GM18519 (cell line): Measurements from ENCODE around the gene MPHOSPH9.

Source experiments
- ATAC-seq: cut with Tn5 transposase; IDR thresholded peaks from one replicate; pipeline ENCODE4 v1.9.1; 2021; ENCODE audit warnings: mild to moderate bottlenecking, moderate library complexity; ENCODE audit not compliant: unreplicated experiment, low FRiP score

MPHOSPH9 gene

DNA sequence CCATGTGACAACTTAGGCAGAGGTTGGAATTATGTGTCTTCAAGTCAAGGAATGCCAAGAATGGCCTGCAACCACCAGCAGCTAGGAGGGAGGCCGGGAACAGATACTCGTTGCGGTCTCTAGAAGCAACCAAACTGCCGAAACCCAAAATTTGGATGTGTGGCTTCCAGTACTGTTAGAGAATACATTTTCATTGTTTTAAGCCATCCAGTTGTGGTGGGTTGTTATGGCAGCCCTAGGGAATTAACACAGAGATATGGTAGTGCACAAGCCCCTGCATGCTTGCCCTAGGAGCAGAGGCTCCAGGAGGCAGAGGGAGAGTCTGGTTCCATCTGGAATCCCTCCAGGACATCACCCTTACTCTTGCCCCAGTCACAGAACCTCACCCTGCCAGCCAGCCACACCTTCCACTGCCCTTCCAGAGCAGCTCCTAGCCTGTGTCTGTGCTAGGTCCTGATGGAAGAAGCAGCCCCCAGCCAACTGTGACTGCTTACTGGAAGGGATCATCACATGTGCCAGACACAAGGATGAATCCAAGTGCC lies 101.6 kb downstream of the MPHOSPH9 start:
- no peak for ATAC-seq

DNA sequence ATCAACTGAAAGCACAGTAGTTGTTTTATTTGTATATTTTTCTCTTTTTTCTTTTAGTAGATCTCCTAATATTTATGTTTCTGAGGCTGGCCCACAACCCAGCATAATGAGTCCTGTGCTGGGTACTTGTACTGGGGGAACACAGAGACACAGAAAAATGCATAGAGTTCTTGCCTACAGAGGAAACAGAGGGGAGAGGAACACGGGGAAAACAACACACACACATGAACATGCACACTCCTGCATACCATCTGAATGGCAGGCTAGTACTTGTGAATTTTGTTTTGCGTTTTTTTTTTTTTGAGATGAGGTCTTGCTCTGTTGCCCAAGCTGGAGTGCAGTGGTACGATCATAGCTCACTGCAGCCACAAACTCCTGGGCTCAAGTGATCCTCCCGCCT lies 103.3 kb downstream of the MPHOSPH9 start:
- ATAC-seq = no peak

DNA sequence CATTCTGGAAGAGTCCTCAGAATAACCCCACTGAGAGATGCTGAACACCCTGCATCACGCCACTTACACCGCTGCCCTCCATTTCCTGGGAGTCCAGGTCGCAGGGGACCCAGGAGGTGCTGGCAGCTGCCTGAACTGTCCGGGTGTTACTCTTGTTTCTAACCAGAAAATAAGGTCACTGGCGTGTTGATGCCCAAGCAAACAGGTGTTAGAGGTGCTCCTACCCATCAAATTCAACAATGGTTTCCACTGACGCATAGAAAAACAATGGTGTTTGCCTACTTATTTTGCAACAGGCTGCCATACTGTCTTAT lies 105.8 kb downstream of the MPHOSPH9 start:
- ATAC-seq = no peak

DNA sequence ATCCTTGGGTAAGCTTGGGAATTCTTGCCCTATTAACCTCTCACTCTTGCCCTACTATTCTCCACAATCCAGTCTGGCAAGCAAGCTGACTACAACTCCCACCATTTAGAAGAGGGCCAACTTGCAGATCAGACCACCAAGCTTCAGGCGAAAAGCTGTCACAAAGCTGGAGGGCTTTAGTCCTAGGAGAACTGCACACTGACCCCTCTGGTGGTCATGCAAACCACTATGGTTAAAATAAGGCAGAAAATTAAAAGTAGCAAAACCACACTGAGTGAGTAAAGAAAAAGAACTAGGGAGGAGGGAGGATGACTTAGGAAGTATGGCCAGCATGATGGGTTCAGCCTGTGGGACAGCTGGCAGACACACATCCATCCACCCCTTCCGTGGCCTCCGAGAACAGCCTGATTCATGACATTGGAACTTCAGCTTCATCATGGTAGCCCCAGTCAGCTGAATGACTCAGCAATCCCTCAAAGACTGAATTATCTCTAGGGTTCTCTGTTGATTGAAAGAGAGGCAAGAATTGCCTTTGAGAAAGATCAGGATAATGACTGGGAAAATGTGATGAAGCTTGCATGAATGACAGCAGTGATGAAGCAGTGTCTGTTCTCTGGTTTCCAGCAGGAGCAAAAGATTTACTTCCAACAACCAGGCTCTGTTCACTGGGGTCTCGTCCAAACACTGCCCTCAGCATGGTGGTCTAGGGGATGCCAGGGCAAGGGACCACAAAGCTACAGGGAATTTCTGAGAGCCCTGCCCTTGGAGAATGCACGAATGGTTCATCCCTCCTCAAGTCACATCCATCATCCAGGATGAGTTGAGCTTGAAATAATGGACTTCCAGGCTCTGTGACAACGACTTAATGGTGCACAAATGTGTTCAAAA lies 106.4 kb downstream of the MPHOSPH9 start:
- no peak for ATAC-seq

DNA sequence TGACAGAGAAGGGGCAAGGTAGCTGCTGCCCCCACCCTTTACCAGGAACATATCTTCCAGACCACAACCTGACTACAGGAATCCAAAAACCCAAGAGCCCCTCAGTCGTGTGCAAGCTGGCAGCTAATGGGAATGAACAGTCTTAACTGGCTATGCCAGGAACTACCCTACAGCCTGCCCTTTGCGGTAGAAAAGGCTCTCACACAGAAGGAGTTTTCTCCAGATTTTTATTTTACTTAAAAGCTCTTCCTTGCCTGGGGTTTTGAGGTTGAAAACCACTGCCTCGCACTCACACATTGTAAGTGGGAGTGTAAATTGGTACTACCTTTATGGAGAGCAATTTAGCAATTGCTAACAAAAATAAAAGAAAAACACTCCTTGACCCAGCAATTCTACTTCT lies 110.3 kb downstream of the MPHOSPH9 start:
- no peak for ATAC-seq

DNA sequence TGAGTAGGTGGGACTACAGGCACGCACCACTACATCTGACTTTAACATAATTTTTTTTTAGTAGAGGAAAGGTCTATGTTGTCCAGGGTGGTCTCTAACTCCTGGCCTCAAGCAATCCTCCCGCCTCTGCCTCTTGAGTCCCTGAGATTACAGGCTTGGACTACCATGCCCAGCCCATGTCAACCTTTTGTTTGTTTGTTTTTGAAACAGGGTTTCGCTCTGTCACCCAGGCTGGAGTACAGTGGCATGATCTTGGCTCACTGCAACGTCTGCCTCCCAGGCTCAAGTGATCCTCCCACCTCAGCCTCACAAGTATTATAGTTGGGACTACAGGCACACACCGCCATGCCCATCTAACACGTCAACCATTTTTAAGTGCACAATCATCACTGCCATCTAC lies 111.3 kb downstream of the MPHOSPH9 start:
- no peak for ATAC-seq

DNA sequence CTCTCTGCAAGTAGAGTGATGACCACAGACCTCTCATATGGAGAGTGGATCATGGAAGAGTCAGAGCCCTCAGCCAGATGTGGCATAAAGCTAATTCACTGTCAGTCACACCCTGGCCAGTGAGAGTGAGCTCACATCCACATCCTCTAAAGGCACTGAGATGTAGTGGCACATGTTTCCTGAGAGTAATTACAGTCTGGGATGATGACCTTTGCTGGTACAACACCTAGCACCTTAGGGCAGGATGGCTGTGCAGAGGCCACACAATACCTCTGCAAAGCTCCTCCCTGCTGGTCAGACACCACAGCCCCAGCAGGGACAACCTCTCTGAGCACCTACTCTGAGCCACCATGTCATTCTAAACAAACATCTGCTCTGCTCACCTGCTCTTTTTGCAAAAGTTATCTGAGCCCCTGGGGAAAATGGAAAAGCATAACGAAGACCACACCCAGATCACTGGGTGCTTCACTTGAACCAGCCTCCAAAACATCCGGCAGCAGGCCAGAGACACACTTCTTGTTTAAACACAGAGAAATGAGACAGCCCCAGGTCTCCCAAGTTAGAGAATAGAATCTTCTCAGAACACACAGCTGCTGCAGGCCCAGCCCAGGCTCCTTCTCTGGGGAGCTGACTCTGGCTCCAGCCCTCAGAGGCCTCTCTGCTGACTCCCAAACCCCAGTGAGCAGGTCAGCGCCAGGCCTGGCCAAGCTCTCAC lies 112.3 kb downstream of the MPHOSPH9 start:
- no peak for ATAC-seq

DNA sequence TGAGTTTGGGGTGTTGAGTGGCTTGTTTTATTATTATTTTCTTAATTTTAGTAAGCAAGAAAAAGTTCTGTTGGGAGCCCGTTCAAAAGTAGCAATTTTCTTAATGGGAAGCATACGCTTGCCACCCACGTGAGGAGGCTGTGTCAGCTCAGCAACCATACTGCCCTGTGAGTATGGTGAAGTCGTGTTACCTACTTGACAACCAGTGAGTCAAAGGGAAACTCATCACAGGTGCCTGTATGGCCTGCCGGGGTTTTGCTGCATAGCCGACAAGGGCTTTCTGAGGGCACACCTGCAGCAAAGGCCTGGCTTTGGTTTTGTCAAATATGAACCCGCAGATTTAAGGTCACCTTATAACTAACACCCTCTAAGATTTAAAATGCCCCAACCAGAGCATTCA lies 113.1 kb downstream of the MPHOSPH9 start:
- ATAC-seq = peak; percentile 68

DNA sequence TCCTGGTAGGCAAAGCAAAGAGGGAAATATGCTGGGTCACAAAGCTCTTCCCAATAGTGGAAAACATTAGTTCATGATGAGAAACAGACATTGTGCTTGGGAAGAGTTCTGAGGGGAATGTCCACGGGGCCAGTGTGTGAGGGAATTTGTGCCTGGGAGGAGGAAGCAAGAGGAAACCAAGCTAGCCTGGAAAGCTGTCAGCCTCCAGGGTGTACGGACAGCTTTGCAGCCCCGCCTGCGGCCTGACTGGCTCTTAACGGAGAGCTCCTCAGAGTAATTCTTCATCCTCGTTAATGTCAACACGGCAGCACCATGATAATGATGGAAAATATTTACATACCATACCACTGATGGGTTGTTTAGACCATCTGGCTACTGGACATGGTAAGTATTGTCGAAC lies 114.4 kb downstream of the MPHOSPH9 start:
- no peak for ATAC-seq

DNA sequence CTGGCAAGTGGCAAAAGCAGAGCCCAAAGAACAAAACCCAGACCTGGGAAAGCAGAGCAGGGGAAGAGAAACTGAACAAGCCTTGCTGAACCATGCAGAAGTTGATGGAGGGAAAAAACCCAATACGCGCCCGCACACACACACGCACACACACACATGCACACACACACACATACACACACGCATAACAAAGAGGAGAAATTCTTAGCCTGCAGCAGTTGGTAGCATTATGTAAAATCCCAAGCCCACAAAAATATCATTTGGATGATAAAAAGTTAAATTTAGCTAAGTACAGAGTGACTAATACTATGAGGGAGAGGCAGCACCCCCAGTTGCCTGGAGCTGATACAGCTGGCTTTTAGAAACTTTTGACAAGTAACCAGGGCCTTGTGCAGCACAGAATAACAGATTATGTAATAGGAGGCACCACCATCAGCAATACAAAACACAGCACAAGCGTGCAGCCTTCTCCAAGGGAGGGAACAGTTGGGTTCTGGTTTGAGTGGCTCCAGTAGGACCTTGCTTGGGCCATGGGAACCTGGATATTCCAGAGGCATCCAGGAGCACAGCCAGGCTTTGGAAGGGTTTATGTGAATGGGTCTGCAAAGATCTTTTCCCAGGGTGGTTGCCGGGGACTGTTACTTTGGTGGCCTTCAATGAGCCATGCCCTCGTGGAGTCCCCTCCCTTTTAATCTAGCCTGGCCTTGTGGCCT lies 117.4 kb downstream of the MPHOSPH9 start:
- no peak for ATAC-seq

DNA sequence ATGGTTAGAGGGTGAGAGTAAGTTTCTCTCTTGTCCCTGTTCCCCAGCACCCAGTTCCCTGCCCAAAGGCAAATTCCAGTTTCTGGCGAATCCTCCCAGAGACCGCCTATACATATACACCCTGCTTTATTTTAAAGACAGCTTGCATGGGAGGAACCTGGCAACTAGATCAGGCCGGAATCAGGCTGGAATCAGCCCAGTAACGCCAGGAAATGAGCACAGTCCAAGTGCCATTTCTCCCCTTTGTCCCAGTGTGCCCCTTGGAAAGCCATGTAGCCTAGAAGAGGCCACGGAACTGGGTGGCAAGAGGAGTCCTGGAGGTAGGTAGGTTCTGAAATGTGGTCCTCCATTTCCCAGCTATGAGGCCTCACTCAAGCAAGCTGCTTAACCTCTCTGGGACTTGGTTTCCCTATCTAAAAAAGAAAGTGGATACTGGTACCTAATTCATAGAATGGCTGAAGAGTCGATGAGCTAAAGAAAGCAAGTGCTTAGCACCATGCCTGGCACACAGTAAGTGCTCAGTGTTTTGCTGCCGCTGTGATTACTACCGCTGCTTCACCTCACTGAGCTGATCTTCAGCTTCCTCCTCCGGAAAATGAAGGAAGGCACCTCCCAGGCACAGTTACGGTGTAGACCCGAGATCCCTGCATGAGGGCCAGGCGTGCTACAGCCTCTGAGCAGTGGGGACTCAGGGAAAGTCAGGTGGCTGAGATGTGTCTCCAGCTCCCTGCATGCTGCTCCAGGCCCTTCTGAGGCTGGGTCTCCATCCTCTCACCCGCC lies 118.4 kb downstream of the MPHOSPH9 start:
- no peak for ATAC-seq

DNA sequence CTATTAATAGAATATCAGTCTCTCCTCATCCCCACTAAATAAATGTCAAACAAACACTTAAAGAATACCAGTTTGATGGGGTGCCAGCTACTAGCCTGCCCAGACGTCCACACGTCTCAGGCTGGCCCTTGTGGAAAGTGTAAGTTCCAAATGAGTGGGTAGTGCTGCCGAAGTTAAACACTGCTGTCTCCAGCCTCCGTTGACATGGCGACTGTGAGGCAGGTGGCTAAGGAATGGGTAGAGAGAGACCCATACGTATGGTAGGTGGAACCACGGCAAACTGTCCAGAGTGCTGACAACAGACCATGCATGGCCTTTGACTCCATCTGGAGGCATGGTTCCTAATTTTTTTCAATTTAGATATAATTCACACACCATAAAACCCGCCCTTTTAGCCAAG lies 119.9 kb downstream of the MPHOSPH9 start:
- no peak for ATAC-seq

DNA sequence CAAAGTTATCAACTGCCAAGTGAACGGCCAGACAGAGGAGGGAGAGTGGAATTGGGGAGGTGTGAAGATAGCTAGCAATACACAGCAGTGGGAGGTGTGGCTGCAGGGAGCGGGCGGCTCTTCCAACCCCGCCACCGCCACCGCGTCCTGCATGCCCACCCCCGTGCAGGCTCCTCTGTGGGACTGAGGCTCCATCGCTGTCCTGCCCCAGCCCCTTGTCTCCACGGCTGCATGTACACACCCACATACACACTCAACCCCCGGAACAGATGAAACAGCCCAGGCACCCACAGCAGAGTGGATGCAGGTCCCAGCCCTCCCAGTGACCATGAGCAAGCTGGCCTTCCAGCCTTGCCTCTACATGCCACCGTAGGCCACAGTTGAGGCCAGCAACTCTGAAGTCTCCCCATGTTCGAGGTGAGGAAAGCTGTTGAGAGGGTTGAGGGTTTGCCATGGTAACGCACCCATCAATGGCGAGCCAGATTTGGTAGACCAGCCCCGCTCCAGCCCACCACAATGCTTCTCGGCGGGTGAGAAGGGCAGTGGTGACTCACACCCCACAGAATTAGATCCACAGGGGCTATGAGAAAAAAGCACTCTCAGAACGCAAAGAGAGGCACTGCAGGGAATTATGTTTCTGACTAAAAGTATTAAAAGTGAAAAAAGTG lies 121.3 kb downstream of the MPHOSPH9 start:
- no peak for ATAC-seq

DNA sequence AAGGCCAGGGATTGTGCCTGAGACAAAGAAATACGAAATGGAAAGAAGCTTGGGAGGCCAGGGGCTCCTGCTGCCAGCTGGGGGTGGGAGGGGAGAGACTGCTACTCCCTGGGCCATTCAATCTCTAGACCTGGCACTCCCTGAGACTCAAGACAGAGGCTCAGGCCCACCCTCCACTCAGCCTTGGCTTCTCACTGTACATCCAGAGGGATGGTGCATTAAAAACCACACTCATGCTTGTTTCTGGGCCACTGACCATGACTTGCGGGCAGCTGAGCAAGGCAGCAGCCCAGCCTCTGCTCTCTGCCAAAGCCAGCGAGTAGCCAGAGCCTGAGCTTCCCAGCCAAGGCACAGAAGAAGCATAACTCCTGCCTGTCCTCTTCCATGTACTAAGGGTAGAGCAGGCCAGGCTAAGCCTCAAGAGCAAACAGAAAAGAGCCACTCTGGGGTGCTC lies 123.6 kb downstream of the MPHOSPH9 start:
- ATAC-seq = no peak

DNA sequence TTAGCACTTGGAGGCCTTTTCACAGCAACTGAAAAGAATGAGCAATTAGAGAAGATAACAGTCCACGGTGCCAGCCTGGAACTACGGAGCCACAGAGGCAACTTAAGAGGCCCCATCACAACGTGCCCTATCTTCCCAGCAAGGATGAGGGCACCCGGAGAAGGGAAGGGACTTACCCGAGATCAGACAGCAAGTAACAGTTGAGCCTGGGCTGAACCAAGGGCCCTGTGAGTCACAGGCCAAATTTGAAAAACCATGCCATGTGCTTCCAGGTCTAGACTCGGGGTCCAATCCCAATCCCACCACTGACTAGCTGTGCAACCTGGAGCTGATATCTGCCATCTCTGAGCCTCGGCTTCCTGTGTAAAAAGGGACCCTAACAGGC lies 124.3 kb downstream of the MPHOSPH9 start:
- no peak for ATAC-seq

DNA sequence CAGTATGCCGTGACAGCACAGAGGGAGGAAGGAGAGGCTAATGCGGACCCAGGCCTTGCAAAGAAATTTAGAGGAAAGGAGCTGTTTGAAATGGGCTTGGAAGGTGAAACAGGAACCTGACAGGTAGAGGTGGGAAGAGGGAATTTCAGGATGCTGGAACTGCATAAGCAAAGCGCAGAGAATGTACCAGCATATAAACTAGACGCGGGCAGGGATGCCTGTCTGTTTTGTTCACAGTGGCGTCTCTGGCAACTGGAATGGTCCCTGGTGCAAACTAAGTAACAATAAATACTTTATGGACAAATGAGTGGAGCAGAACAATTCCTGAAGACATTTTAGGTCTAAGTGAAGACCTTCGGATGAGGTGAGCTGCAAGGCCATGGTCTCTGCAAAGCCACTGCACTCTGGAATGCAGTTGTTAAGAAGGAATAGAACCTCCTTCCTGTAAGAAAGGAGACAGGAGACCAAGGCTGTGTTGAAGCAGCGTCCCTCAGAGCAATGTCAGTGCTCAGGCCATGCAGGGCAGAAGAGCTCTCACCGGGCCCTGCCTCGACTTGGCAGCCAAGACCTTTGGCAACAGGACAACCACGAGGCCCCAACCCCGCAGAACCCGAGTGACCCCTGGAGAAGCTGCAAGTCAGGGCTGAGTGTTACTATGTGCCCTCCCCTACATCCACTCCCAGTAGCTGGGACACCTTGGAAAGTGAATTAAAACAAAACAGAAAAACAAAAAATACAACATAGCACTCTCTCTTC lies 124.8 kb downstream of the MPHOSPH9 start:
- no peak for ATAC-seq

DNA sequence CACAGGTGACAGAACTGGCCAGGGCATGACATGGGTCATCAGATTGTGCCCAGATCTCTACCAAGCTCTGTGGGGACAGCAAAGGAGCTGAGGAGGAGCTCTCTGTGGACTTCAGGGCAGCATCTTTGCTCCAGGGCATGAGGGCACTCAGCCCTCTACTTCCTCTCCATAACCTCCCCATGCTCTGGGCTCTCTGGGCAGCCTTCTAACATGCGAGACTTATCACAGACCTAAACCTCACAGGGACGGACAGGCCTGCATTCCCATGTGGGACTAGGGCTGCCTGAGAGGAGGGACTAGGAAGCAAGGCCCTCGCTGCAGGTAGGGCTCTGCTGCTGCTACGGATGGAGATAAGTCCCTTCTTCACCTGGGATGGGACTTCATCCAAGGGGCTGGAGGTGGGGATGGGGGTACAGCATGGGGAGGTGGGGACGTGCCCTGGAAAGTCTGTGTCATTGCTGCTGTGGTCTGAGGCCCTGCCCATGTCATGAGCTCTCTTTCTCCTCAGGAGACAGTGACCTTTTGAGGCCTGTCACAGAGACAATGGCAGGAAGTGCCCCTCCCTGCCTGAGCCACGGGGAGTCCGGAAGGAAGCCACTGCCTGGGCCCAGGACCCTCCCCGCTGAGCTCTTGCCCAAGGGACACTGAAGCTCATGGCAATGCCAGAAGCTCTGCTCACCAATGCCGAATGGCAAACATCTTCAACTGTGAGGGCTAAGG lies 126.1 kb downstream of the MPHOSPH9 start:
- ATAC-seq = no peak

DNA sequence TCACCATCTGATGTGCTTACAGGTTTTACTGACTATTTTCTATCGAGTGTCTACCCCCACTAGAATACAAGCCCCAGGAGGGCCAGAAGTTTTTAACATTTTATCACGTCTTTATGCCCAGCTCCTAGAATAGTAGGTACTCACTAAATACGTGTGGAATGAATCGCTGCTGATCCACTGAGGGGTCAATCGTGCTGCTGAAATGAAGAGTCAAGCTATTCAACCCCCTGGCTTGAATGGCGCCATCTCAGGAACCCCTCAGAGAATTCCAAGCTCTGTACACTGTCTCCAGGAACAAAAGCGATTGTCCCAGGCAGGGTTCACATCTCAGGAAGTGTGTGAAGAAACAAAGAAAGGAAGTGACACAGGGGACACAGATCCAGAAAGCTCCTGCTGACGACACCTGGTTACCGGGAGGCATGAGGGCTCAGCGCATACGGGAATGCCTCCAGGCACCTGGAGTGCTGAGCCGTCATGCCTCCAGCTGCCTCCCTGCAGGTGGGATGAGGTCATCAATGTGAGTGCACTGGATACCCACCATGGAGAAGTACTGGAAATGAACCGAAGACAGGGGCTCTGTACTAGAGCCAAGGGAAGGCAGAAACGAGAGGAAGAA lies 127.6 kb downstream of the MPHOSPH9 start:
- no peak for ATAC-seq
